ENCODE measurements around the gene CFAP73.

DNA sequence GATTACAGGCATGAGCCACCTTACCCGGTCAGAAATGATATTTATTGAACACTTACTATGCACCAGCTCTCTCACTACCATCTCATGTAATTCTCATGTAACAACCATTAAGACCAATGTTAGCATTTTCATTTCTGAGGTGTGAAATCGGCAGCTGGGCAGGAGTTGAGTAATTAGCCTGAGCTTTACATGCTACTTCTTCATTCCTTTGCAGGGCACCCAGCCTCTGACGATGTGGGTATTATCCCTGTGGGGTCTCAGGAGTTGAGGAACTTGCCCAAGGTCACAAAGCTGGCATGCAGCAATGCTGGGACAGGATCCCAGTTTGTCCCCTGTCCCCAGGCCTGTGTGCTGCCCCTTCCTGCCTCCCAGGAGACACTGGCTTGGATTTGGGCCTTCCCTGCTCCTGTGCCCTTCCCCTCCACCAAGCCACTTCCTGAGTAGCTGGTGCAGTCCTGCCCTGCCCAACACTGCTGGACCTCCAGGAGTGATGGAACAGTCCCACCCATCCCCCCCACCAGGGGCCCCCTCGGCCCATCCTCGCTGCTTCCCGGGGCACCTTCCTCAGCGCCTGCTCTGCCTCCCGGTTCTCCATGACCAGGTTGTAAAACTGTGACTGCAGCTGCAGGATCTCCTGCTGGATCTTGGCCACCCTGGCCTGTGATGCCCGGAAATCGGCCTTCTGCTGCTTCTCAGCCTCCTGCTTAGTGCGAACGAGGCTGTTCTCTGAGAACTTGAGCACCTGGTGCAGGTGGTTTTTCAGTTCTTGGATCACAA lies 50.7 kb downstream of the CFAP73 start:
- TF ChIP-seq, protein P1, sequence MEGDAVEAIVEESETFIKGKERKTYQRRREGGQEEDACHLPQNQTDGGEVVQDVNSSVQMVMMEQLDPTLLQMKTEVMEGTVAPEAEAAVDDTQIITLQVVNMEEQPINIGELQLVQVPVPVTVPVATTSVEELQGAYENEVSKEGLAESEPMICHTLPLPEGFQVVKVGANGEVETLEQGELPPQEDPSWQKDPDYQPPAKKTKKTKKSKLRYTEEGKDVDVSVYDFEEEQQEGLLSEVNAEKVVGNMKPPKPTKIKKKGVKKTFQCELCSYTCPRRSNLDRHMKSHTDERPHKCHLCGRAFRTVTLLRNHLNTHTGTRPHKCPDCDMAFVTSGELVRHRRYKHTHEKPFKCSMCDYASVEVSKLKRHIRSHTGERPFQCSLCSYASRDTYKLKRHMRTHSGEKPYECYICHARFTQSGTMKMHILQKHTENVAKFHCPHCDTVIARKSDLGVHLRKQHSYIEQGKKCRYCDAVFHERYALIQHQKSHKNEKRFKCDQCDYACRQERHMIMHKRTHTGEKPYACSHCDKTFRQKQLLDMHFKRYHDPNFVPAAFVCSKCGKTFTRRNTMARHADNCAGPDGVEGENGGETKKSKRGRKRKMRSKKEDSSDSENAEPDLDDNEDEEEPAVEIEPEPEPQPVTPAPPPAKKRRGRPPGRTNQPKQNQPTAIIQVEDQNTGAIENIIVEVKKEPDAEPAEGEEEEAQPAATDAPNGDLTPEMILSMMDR (IDR thresholded peaks at IDR 0.05) = no peak
- no peak for TF ChIP-seq POLR2AphosphoS5 (IDR thresholded peaks at IDR 0.05)
- TF ChIP-seq POLR2A (IDR thresholded peaks at IDR 0.05) = no peak
